ENCODE measurements around the gene TTN.

TTN gene

DNA sequence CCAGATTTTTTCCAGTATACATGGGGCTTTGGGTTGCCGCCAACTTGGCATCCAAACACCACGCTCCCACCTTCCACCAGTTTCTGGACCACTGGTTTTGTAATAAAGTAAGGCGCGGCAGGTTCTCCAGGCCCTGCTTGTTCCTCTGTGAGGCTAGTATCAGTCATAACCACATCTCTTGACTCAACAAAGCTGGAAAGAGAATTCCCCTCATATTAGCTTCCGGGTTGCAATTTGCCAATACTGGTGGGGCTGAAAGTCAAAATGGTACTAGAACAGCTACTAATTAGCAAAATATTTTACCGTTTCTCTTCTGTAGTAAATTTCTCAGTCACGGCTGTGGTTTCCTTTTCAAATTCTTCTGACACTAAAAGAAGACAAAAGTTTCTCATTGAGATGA lies 25.0 kb downstream of the TTN start:
- DNase-seq (ENCODE audit: low read depth), result no peak
- TF ChIP-seq, protein P1, sequence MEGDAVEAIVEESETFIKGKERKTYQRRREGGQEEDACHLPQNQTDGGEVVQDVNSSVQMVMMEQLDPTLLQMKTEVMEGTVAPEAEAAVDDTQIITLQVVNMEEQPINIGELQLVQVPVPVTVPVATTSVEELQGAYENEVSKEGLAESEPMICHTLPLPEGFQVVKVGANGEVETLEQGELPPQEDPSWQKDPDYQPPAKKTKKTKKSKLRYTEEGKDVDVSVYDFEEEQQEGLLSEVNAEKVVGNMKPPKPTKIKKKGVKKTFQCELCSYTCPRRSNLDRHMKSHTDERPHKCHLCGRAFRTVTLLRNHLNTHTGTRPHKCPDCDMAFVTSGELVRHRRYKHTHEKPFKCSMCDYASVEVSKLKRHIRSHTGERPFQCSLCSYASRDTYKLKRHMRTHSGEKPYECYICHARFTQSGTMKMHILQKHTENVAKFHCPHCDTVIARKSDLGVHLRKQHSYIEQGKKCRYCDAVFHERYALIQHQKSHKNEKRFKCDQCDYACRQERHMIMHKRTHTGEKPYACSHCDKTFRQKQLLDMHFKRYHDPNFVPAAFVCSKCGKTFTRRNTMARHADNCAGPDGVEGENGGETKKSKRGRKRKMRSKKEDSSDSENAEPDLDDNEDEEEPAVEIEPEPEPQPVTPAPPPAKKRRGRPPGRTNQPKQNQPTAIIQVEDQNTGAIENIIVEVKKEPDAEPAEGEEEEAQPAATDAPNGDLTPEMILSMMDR (IDR thresholded peaks at IDR 0.05; ENCODE audit: low read depth, low read length, missing control alignments), result no peak

DNA sequence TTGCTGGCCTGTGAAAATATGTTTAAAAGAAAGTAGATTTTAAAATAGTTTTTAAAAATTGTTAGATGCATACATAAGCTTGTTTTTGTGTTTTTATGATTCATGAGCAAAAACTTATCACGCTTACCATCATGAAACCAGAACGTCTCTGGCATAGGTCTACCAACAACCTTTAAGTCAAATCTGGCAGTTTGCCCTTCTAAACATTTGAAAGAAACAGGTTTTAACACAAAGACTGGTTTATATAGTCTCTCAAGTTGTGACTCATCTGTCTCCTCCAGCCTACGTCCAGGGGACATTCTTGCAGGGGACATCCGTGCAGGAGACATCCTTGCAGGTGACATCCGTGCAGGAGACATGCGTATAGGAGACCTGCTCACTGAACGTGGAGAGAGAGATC lies 29.6 kb downstream of the TTN start:
- DNase-seq (ENCODE audit: low read depth), result no peak
- TF ChIP-seq, protein P1 (IDR thresholded peaks at IDR 0.05; ENCODE audit: low read depth, low read length, missing control alignments), result no peak

More for the DNA sequence above, 25.0 kb downstream of the TTN start:
- no peak overlapping the region for H3K4me3 ChIP-seq (ENCODE audit: low read depth, low read length)

DNA sequence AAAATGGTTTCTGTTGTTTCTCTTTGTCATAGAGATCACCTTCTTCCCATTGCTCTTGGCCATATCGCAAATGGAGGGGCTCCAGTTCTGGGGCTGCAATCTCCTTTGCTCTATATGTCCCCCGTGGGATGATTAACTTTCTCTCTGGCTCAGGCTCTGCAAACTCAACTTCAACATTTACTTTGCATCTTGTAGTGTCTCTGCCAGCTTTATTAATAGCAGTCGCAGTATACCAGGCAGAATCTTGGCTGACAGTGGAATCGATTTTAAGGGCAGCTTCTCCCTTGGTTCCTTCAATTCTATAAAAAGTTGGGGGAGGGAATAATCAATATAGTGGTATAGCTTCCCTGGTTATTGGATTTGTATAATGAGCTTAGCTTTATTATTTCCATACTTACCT lies 30.5 kb downstream of the TTN start:
- no peak overlapping the region for H3K4me3 ChIP-seq (ENCODE audit: low read depth, low read length)
- DNase-seq (ENCODE audit: low read depth), result no peak
- TF ChIP-seq, protein P1 (IDR thresholded peaks at IDR 0.05; ENCODE audit: low read depth, low read length, missing control alignments), result no peak

More for the DNA sequence above, 29.6 kb downstream of the TTN start:
- no peak overlapping the region for H3K4me3 ChIP-seq (ENCODE audit: low read depth, low read length)

DNA sequence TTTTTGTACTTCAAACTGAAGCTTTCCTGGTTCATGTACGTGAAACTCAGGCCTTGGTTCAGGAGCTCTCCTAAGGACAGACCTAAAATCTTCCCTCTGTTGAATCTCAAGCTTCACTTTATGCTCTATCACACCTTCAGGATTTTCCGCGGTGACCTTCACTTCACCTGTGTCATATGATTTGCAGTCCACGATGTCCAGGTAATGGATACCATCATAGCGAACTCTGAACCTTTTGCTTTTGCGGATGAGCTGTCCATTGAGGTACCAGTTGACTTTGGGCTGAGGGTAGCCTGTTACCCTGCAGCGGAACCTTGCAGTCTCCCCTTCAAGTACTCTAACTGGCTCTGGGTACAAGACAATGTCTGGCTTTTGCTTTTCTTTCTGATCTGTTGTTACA lies 31.2 kb downstream of the TTN start:
- no peak overlapping the region for H3K4me3 ChIP-seq (ENCODE audit: low read depth, low read length)
- TF ChIP-seq, protein P1 (IDR thresholded peaks at IDR 0.05; ENCODE audit: low read depth, low read length, missing control alignments), result no peak
- DNase-seq (ENCODE audit: low read depth), result no peak

DNA sequence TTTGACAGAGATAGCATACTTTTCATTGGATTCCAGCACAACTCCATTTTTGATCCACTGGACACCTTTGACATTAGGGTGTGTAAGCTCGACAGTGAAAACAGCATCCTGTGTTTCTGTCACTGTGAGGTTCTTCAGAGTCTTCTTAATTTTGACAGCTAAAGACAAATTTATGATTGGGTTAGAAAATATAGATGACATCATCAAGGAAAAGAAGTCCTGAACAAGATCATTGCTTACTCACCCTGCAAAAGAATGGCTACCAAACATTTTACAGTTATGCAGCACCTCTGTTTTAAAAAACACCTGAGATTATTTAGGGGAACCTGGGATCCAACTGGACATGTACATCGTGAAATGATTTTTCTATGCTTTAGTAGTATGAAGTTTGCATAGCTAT lies 36.7 kb downstream of the TTN start:
- no peak overlapping the region for H3K4me3 ChIP-seq (ENCODE audit: low read depth, low read length)
- DNase-seq (ENCODE audit: low read depth), result no peak
- TF ChIP-seq, protein P1 (IDR thresholded peaks at IDR 0.05; ENCODE audit: low read depth, low read length, missing control alignments), result no peak

DNA sequence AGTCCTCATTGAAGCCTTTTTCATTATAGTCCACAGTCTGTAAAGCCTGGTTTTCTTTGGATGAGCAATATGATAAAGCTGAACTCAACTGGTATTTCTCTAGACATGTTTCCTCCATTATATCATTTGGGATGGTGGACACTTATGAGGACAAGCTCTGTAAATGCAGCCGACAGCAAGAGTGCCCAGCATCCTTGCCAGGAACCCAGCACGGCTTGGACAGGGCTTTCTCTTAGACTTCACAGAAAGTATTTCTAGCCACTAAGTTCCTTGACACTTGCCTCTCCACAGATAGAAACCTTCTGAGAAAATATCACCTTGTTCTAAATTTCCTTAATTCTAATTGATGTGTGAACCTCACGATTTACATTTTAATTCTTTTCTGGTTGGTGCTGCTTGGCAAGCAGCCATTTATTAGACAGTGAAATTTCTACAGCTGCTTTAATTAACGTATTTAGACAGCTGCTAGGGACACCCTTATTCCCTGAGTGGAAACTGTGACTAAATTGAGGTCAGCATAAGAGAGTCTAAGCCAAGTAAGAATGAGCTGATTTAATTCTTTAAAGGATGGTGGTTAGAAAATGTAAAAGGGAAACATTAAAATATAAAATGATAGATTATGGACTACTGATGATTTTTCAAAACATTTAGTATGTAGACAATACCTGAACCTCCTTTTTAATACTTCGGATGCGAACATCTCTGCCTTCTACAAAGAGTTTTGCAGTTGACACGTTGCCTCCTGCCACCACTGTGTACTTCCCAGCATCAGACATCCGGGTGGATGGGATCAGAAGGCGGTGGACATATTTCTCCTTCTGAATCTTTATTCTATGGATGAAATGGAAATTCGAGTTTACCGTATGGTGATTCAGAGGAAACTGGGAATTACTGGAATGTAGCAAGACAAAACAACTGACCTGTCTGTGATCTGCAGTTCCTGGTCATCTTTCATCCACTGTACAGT lies 39.8 kb downstream of the TTN start:
- no peak for DNase-seq (ENCODE audit: low read depth)
- TF ChIP-seq, protein P1 (IDR thresholded peaks at IDR 0.05; ENCODE audit: low read depth, low read length, missing control alignments), result no peak
- H3K4me3 ChIP-seq (ENCODE audit: low read depth, low read length), result no peak overlapping the region
